ENCODE results near the gene ASB15.

ASB15 gene

GRCh38 chr7:123570390-123571182, 31.0 kb upstream of the ASB15 start:
- no peaks in the 10 kb centered on the region for H3K4me1 ChIP-seq (ENCODE audit: control insufficient read depth, insufficient read depth, low read length)
- WGBS (ENCODE audit: insufficient coverage, insufficient read length), result no CpG with 5 or more reads among the region's 4 CpGs
- DNase-seq (ENCODE audit: low read depth, low spot score), result no peak

GRCh38 chr7:123571187-123571586, 30.4 kb upstream of the ASB15 start:
- H3K4me3 ChIP-seq (ENCODE audit: low read length), result no peak overlapping the region
- no peaks in the 10 kb centered on the region for H3K36me3 ChIP-seq (ENCODE audit: control insufficient read depth, insufficient read depth, low read length)
- DNase-seq (ENCODE audit: low read depth, low spot score), result no peak
- no CpG with 5 or more reads among the region's 1 CpG for WGBS (ENCODE audit: insufficient coverage, insufficient read length)
- no peak overlapping the region for H3K27ac ChIP-seq (ENCODE audit: low read length)
- no peaks in the 10 kb centered on the region for H3K27me3 ChIP-seq (ENCODE audit: control insufficient read depth, insufficient read depth, low read length)
- no peaks in the 10 kb centered on the region for H3K4me1 ChIP-seq (ENCODE audit: control insufficient read depth, insufficient read depth, low read length)
- H3K9me3 ChIP-seq (ENCODE audit: control insufficient read depth, insufficient read depth, low read length), result no peaks in the 10 kb centered on the region

More at GRCh38 chr7:123570390-123571182, 31.0 kb upstream of the ASB15 start:
- no peaks in the 10 kb centered on the region for H3K27me3 ChIP-seq (ENCODE audit: control insufficient read depth, insufficient read depth, low read length)
- no peaks in the 10 kb centered on the region for H3K36me3 ChIP-seq (ENCODE audit: control insufficient read depth, insufficient read depth, low read length)
- no peaks in the 10 kb centered on the region for H3K9me3 ChIP-seq (ENCODE audit: control insufficient read depth, insufficient read depth, low read length)
- no peak overlapping the region for H3K27ac ChIP-seq (ENCODE audit: low read length)
- no peak overlapping the region for H3K4me3 ChIP-seq (ENCODE audit: low read length)

- no peaks in the 10 kb centered on the region for H3K9me3 ChIP-seq (ENCODE audit: control insufficient read depth, insufficient read depth, low read length)
- DNase-seq (ENCODE audit: low read depth, low spot score), result no peak
- WGBS (ENCODE audit: insufficient coverage, insufficient read length), result no CpG with 5 or more reads among the region's 1 CpG
- H3K36me3 ChIP-seq (ENCODE audit: control insufficient read depth, insufficient read depth, low read length), result no peaks in the 10 kb centered on the region
- H3K4me1 ChIP-seq (ENCODE audit: control insufficient read depth, insufficient read depth, low read length), result no peaks in the 10 kb centered on the region
- no peak overlapping the region for H3K27ac ChIP-seq (ENCODE audit: low read length)
- H3K4me3 ChIP-seq (ENCODE audit: low read length), result no peak overlapping the region
- H3K27me3 ChIP-seq (ENCODE audit: control insufficient read depth, insufficient read depth, low read length), result no peaks in the 10 kb centered on the region
Observed at GRCh38 chr7:123571684-123572083, 29.9 kb upstream of the ASB15 start.

GRCh38 chr7:123573341-123573740, 28.3 kb upstream of the ASB15 start:
- no CpG with 5 or more reads among the region's 3 CpGs for WGBS (ENCODE audit: insufficient coverage, insufficient read length)

GRCh38 chr7:123573896-123574467, 27.6 kb upstream of the ASB15 start:
- no peak for DNase-seq (ENCODE audit: low read depth, low spot score)
- no peak overlapping the region for H3K4me3 ChIP-seq (ENCODE audit: low read length)
- no CpG with 5 or more reads among the region's 2 CpGs for WGBS (ENCODE audit: insufficient coverage, insufficient read length)
- H3K36me3 ChIP-seq (ENCODE audit: control insufficient read depth, insufficient read depth, low read length), result no peaks in the 10 kb centered on the region
- no peaks in the 10 kb centered on the region for H3K9me3 ChIP-seq (ENCODE audit: control insufficient read depth, insufficient read depth, low read length)
- no peak overlapping the region for H3K27ac ChIP-seq (ENCODE audit: low read length)
- no peaks in the 10 kb centered on the region for H3K27me3 ChIP-seq (ENCODE audit: control insufficient read depth, insufficient read depth, low read length)
- H3K4me1 ChIP-seq (ENCODE audit: control insufficient read depth, insufficient read depth, low read length), result no peaks in the 10 kb centered on the region

More at GRCh38 chr7:123573341-123573740, 28.3 kb upstream of the ASB15 start:
- no peak for DNase-seq (ENCODE audit: low read depth, low spot score)
- H3K36me3 ChIP-seq (ENCODE audit: control insufficient read depth, insufficient read depth, low read length), result no peaks in the 10 kb centered on the region
- no peaks in the 10 kb centered on the region for H3K9me3 ChIP-seq (ENCODE audit: control insufficient read depth, insufficient read depth, low read length)
- no peaks in the 10 kb centered on the region for H3K27me3 ChIP-seq (ENCODE audit: control insufficient read depth, insufficient read depth, low read length)
- no peak overlapping the region for H3K27ac ChIP-seq (ENCODE audit: low read length)
- H3K4me3 ChIP-seq (ENCODE audit: low read length), result no peak overlapping the region
- no peaks in the 10 kb centered on the region for H3K4me1 ChIP-seq (ENCODE audit: control insufficient read depth, insufficient read depth, low read length)

GRCh38 chr7:123579416-123579815, 22.2 kb upstream of the ASB15 start:
- Histone ChIP-seq H3K27ac (ENCODE audit: low read length) (no peak overlapping the region), H3K27me3 (ENCODE audit: control insufficient read depth, insufficient read depth, low read length) (no peaks in the 10 kb centered on the region), H3K36me3 (ENCODE audit: control insufficient read depth, insufficient read depth, low read length) (no peaks in the 10 kb centered on the region), H3K4me3 (ENCODE audit: low read length) (no peak overlapping the region), H3K4me1 (ENCODE audit: control insufficient read depth, insufficient read depth, low read length) (no peaks in the 10 kb centered on the region; the same call in 1 of the 2 replicates), H3K9me3 (ENCODE audit: control insufficient read depth, insufficient read depth, low read length) (no peaks in the 10 kb centered on the region)
- DNase-seq (ENCODE audit: low read depth, low spot score), result no peak

- no peak overlapping the region for H3K4me3 ChIP-seq (ENCODE audit: low read length)
- H3K27me3 ChIP-seq (ENCODE audit: control insufficient read depth, insufficient read depth, low read length), result no peaks in the 10 kb centered on the region
- H3K36me3 ChIP-seq (ENCODE audit: control insufficient read depth, insufficient read depth, low read length), result no peaks in the 10 kb centered on the region
- no peaks in the 10 kb centered on the region; the same call in 1 of the 2 replicates for H3K4me1 ChIP-seq (ENCODE audit: control insufficient read depth, insufficient read depth, low read length)
- H3K9me3 ChIP-seq (ENCODE audit: control insufficient read depth, insufficient read depth, low read length), result no peaks in the 10 kb centered on the region
- WGBS (ENCODE audit: insufficient coverage, insufficient read length), result no CpG with 5 or more reads among the region's 8 CpGs
- no peak for DNase-seq (ENCODE audit: low read depth, low spot score)
- no peak overlapping the region for H3K27ac ChIP-seq (ENCODE audit: low read length)
Observed at GRCh38 chr7:123580406-123581161, 21.0 kb upstream of the ASB15 start.

- no peaks in the 10 kb centered on the region for H3K27me3 ChIP-seq (ENCODE audit: control insufficient read depth, insufficient read depth, low read length)
- no peaks in the 10 kb centered on the region; the same call in 1 of the 2 replicates for H3K4me1 ChIP-seq (ENCODE audit: control insufficient read depth, insufficient read depth, low read length)
- no peaks in the 10 kb centered on the region for H3K9me3 ChIP-seq (ENCODE audit: control insufficient read depth, insufficient read depth, low read length)
- no CpG with 5 or more reads among the region's 2 CpGs for WGBS (ENCODE audit: insufficient coverage, insufficient read length)
- no peak overlapping the region for H3K4me3 ChIP-seq (ENCODE audit: low read length)
- H3K27ac ChIP-seq (ENCODE audit: low read length), result no peak overlapping the region
- H3K36me3 ChIP-seq (ENCODE audit: control insufficient read depth, insufficient read depth, low read length), result no peaks in the 10 kb centered on the region
- DNase-seq (ENCODE audit: low read depth, low spot score), result no peak
Observed at GRCh38 chr7:123581162-123581459, 20.5 kb upstream of the ASB15 start.

GRCh38 chr7:123583821-123584220, 17.8 kb upstream of the ASB15 start:
- Histone ChIP-seq H3K27me3 (ENCODE audit: control insufficient read depth, insufficient read depth, low read length) (no peaks in the 10 kb centered on the region), H3K36me3 (ENCODE audit: control insufficient read depth, insufficient read depth, low read length) (no peaks in the 10 kb centered on the region), H3K4me1 (ENCODE audit: control insufficient read depth, insufficient read depth, low read length) (no peaks in the 10 kb centered on the region; the same call in 1 of the 2 replicates), H3K4me3 (ENCODE audit: low read length) (no peak overlapping the region), H3K27ac (ENCODE audit: low read length) (no peak overlapping the region), H3K9me3 (ENCODE audit: control insufficient read depth, insufficient read depth, low read length) (no peaks in the 10 kb centered on the region)
- WGBS (ENCODE audit: insufficient coverage, insufficient read length), result no CpG with 5 or more reads among the region's 4 CpGs
- DNase-seq (ENCODE audit: low read depth, low spot score), result no peak

GRCh38 chr7:123588376-123588775, 13.2 kb upstream of the ASB15 start:
- Histone ChIP-seq H3K36me3 (ENCODE audit: control insufficient read depth, insufficient read depth, low read length) (no peaks in the 10 kb centered on the region), H3K4me3 (ENCODE audit: low read length) (no peak overlapping the region), H3K27me3 (ENCODE audit: control insufficient read depth, insufficient read depth, low read length) (no peaks in the 10 kb centered on the region), H3K9me3 (ENCODE audit: control insufficient read depth, insufficient read depth, low read length) (no peaks in the 10 kb centered on the region), H3K4me1 (ENCODE audit: control insufficient read depth, insufficient read depth, low read length) (no peaks in the 10 kb centered on the region), H3K27ac (ENCODE audit: low read length) (no peak overlapping the region)
- no CpG with 5 or more reads among the region's 2 CpGs for WGBS (ENCODE audit: insufficient coverage, insufficient read length)
- DNase-seq (ENCODE audit: low read depth, low spot score), result no peak

All from iPS DF 6.9 (cell line).